BLaER1 (cell line): Measurements from ENCODE around the gene PEX12.
A peak's percentile ranks its signal among the peaks of the same experiment; 100 is the strongest.
"Not testable (repeated sequence)": the region's sequence is repeated elsewhere in the genome, so short reads cannot be mapped to it uniquely, and the experiment has no call there.

Experiments
- H3K27ac ChIP-seq: shearing (Covaris generic); formaldehyde crosslinking; 2 replicates; pipeline ENCODE4 v1.8.1; 2022
- H3K27me3 ChIP-seq: shearing (Covaris generic); formaldehyde crosslinking; 2 replicates; pipeline ENCODE4 v1.8.1; 2022
- H3K36me3 ChIP-seq: shearing (Covaris generic); formaldehyde crosslinking; 2 replicates; pipeline ENCODE4 v1.8.1; 2022
- H3K4me1 ChIP-seq: shearing (Covaris generic); formaldehyde crosslinking; 2 replicates; pipeline ENCODE4 v1.8.1; 2022
- H3K4me2 ChIP-seq: shearing (Covaris generic); formaldehyde crosslinking; 2 replicates; pipeline ENCODE4 v1.8.1; 2022
- H3K4me3 ChIP-seq: shearing (Covaris generic); formaldehyde crosslinking; 2 replicates; pipeline ENCODE4 v1.8.1; 2022
- H3K9ac ChIP-seq: shearing (Covaris generic); formaldehyde crosslinking; 2 replicates; pipeline ENCODE4 v1.8.1; 2022
- H3K9me3 ChIP-seq: shearing (Covaris generic); formaldehyde crosslinking; 2 replicates; pipeline ENCODE4 v1.8.1; 2022
- H4K20me1 ChIP-seq: shearing (Covaris generic); formaldehyde crosslinking; 2 replicates; pipeline ENCODE4 v1.8.1; 2022
- Cebpa-rat ChIP-seq: shearing (Covaris generic); IDR thresholded peaks from 2 replicates; pipeline ENCODE4 v1.8.1; 2022

Gene PEX12

DNA sequence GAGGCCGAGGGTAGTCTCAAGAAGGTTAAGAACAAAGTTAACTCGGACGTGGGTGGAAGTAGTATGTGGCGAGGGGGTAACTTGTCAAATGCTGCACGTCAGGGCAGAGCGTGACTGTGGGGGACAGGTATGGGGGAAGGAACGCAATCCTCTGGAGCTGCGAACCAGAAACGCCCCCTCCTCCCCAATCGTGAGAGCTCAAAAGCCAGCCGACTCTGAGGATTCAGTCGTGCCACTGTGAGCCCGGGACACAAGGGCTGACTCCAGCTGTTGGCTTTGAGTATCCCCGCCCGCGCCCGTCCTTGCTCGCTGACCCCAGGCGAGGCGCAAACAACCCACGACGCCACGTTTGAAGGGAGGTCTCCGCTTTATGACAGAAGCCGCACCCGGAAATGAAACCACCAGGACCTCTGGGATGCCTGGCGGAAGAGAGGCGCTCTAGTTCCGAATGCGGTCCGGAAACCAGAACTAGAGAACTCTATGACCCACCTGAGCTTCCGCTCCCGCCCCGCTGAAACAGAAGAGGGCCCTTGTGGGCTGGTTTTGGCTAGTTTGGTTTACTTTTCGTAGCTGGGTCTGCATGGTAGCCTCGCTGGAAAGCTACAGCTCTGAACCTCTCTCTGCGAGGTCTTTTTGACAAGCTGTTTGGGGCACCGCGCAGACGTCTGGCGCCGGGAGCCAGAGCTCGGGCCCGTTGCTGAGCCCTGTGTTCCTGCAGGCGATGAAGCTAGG lies at the start of gene PEX12:
Gene PEX12, minus strand, starts transcription at position 375 of the 732 bp plus-strand sequence. CDS start 550 bp downstream, outside the sequence.
- H3K36me3 ChIP-seq, result peaks cover 26% of the 10 kb centered on the region
- H3K4me3 ChIP-seq, result peak within 1 kb of the TSS; percentile 78
- H4K20me1 ChIP-seq, result no peaks in the 10 kb centered on the region
- H3K27ac ChIP-seq, result peak within 1 kb of the TSS; percentile 86
- H3K4me1 ChIP-seq, result peaks cover 32% of the 10 kb centered on the region
- H3K27me3 ChIP-seq, result no peaks in the 10 kb centered on the region
- no peaks in the 10 kb centered on the region for H3K9me3 ChIP-seq
- TF ChIP-seq Cebpa-rat, result no peak
- peak within 1 kb of the TSS; percentile 88 for H3K9ac ChIP-seq
- peak within 1 kb of the TSS; percentile 92 for H3K4me2 ChIP-seq

- Histone ChIP-seq H3K9me3 (no peaks in the 10 kb centered on the region), H4K20me1 (peaks cover 7% of the 10 kb centered on the region; the same call in 1 of the 2 replicates), H3K9ac (no peak overlapping the region; the same call in 1 of the 2 replicates), H3K4me3 (no peak overlapping the region), H3K4me2 (peak overlapping the region; percentile 48), H3K27me3 (no peaks in the 10 kb centered on the region), H3K36me3 (peaks cover 83% of the 10 kb centered on the region), H3K4me1 (peaks cover 20% of the 10 kb centered on the region), H3K27ac (0 out of 2 replicates have a peak overlapping the region, but pooled peaks have one; percentile 10)
- no peak for TF ChIP-seq Cebpa-rat
Observed at GRCh38 chr17:35627417-35627816, 49.0 kb upstream of the PEX12 start.

DNA sequence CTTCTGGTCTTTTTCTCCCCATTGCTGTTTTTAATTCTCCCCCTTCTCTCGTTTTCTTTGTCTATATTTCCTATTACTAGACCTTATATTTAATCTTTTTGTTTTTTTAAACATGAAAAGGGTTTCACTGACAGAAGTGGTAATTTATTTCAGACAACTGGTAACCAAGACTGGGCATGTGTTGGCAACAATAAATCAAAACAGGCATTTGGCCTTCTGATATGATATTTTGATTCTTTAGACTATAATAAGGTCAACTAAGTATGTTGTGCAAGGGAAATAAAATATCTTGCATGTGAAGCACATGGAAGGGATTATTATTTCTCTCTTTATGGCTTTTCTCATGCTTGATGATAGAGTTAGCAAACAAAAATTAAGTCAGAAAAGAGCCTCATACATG lies 43.4 kb upstream of the PEX12 start:
- H3K27ac ChIP-seq, result no peak overlapping the region
- no peak overlapping the region for H3K4me2 ChIP-seq
- H3K27me3 ChIP-seq, result no peaks in the 10 kb centered on the region
- no peak for TF ChIP-seq Cebpa-rat
- H4K20me1 ChIP-seq, result peaks cover 15% of the 10 kb centered on the region; the same call in 1 of the 2 replicates
- no peak overlapping the region for H3K9ac ChIP-seq
- H3K9me3 ChIP-seq, result no peaks in the 10 kb centered on the region
- H3K36me3 ChIP-seq, result peaks cover 63% of the 10 kb centered on the region
- peaks cover 17% of the 10 kb centered on the region for H3K4me1 ChIP-seq
- H3K4me3 ChIP-seq, result no peak overlapping the region

GRCh38 chr17:35618628-35619027 lies 40.3 kb upstream of the PEX12 start:
- no peak for TF ChIP-seq Cebpa-rat
- Histone ChIP-seq H3K36me3 (peaks cover 60% of the 10 kb centered on the region), H3K4me2 (no peak overlapping the region), H3K9me3 (no peaks in the 10 kb centered on the region), H3K27ac (no peak overlapping the region), H3K27me3 (no peaks in the 10 kb centered on the region), H4K20me1 (peaks cover 25% of the 10 kb centered on the region), H3K9ac (no peak overlapping the region), H3K4me3 (no peak overlapping the region), H3K4me1 (peaks cover 5% of the 10 kb centered on the region; the same call in 1 of the 2 replicates)

- Histone ChIP-seq H3K4me1 (peaks cover 5% of the 10 kb centered on the region; the same call in 1 of the 2 replicates), H3K4me3 (no peak overlapping the region), H3K36me3 (peaks cover 67% of the 10 kb centered on the region), H3K27me3 (no peaks in the 10 kb centered on the region), H3K9ac (no peak overlapping the region), H4K20me1 (peaks cover 34% of the 10 kb centered on the region), H3K27ac (no peak overlapping the region), H3K9me3 (no peaks in the 10 kb centered on the region), H3K4me2 (no peak overlapping the region)
- no peak for TF ChIP-seq Cebpa-rat
Observed at GRCh38 chr17:35617505-35617904, 39.1 kb upstream of the PEX12 start.

GRCh38 chr17:35616536-35616935 lies 38.2 kb upstream of the PEX12 start:
- Histone ChIP-seq H3K4me2 (no peak overlapping the region), H3K27me3 (no peaks in the 10 kb centered on the region), H3K9ac (no peak overlapping the region), H4K20me1 (peaks cover 38% of the 10 kb centered on the region), H3K4me3 (no peak overlapping the region), H3K4me1 (peaks cover 5% of the 10 kb centered on the region; the same call in 1 of the 2 replicates), H3K27ac (no peak overlapping the region), H3K36me3 (peaks cover 66% of the 10 kb centered on the region), H3K9me3 (no peaks in the 10 kb centered on the region)
- no peak for TF ChIP-seq Cebpa-rat

GRCh38 chr17:35614810-35615209 lies 36.4 kb upstream of the PEX12 start:
- H3K36me3 ChIP-seq, result peaks cover 70% of the 10 kb centered on the region
- H3K27me3 ChIP-seq, result no peaks in the 10 kb centered on the region
- no peak for TF ChIP-seq Cebpa-rat
- H4K20me1 ChIP-seq, result peaks cover 41% of the 10 kb centered on the region
- no peak overlapping the region for H3K4me3 ChIP-seq
- H3K4me1 ChIP-seq, result peaks cover 5% of the 10 kb centered on the region; the same call in 1 of the 2 replicates
- no peak overlapping the region for H3K9ac ChIP-seq
- H3K9me3 ChIP-seq, result no peaks in the 10 kb centered on the region
- H3K27ac ChIP-seq, result no peak overlapping the region
- H3K4me2 ChIP-seq, result no peak overlapping the region

DNA sequence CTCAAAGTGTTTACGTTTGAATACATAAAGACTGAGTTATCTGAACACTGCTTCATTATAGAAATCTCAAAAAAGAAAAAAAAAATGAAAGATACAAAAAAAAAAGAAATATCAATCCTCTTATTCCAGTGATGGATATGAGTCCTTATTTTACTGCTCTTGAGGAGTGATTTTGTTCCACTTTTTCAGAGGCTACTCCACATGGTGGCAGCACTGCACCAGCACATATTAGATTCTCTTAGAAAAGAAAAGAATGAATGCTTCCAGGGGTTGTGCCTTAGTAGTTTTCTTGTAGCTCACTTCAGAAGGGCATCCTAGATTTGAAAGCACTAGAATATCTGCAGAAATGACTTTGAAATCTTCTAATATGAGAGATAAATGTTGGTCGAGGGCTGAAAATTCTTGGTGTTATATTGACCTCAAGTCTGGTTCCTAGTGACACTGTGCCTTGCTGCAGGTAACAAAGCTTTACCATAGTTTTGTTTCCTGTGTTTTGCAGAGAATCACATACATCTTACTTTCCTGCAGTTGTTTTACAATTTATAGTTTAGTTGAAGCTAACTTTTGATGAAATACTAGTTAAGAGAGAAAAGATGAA lies 34.7 kb upstream of the PEX12 start:
- no peaks in the 10 kb centered on the region for H3K9me3 ChIP-seq
- H4K20me1 ChIP-seq, result peaks cover 41% of the 10 kb centered on the region
- H3K4me1 ChIP-seq, result peaks cover 2% of the 10 kb centered on the region; the same call in 1 of the 2 replicates
- H3K4me2 ChIP-seq, result no peak overlapping the region
- no peak overlapping the region for H3K4me3 ChIP-seq
- no peak for TF ChIP-seq Cebpa-rat
- H3K9ac ChIP-seq, result no peak overlapping the region
- no peak overlapping the region for H3K27ac ChIP-seq
- peaks cover 77% of the 10 kb centered on the region for H3K36me3 ChIP-seq
- H3K27me3 ChIP-seq, result no peaks in the 10 kb centered on the region

- not testable (repeated sequence) for H3K9me3 ChIP-seq, H3K27me3 ChIP-seq, H3K4me1 ChIP-seq, H3K27ac ChIP-seq, H3K9ac ChIP-seq, H3K4me3 ChIP-seq, H3K4me2 ChIP-seq
- H4K20me1 ChIP-seq, result peaks cover 41% of the 10 kb centered on the region
- peaks cover 93% of the 10 kb centered on the region for H3K36me3 ChIP-seq
Observed at GRCh38 chr17:35610746-35611145, 32.4 kb upstream of the PEX12 start.

- Histone ChIP-seq H3K9ac (no peak overlapping the region), H4K20me1 (peaks cover 36% of the 10 kb centered on the region), H3K4me2 (no peak overlapping the region), H3K9me3 (no peaks in the 10 kb centered on the region), H3K4me3 (no peak overlapping the region), H3K36me3 (peaks cover 97% of the 10 kb centered on the region), H3K27me3 (no peaks in the 10 kb centered on the region), H3K4me1 (no peaks in the 10 kb centered on the region), H3K27ac (no peak overlapping the region)
- TF ChIP-seq Cebpa-rat, result no peak
Observed at GRCh38 chr17:35609831-35610230, 31.5 kb upstream of the PEX12 start.
